Activated naive CD8-positive, alpha-beta T cell treated with anti-CD3 and anti-CD28 coated beads, Interleukin-2, amount 50 U/mL, for 24 hours (primary cell): ENCODE measurements around the gene CLCN7.

Source experiments
- ATAC-seq: fragments of 150-1000 bp; cut with Tn5 transposase; one replicate; pipeline ENCODE4 v1.10.0; 2021
- DNase-seq: peaks from one replicate; pipeline ENCODE4 v3.0.0; 2021
- H3K27ac Mint-ChIP-seq: one replicate; pipeline ENCODE4 v1.8.0; 2021; ENCODE audit warnings: mild to moderate bottlenecking, mixed read lengths
- H3K27me3 Mint-ChIP-seq: one replicate; pipeline ENCODE4 v1.8.0; 2021; ENCODE audit warnings: mixed read lengths
- H3K36me3 Mint-ChIP-seq: one replicate; pipeline ENCODE4 v1.8.0; 2021; ENCODE audit warnings: low read depth, mixed read lengths
- H3K4me1 Mint-ChIP-seq: one replicate; pipeline ENCODE4 v1.8.0; 2021; ENCODE audit warnings: mixed read lengths
- H3K4me3 Mint-ChIP-seq: one replicate; pipeline ENCODE4 v1.8.0; 2021; ENCODE audit warnings: mild to moderate bottlenecking, moderate library complexity, mixed read lengths
- H3K9me3 Mint-ChIP-seq: one replicate; pipeline ENCODE4 v1.8.0; 2021; ENCODE audit warnings: mixed read lengths

CLCN7 gene

DNA sequence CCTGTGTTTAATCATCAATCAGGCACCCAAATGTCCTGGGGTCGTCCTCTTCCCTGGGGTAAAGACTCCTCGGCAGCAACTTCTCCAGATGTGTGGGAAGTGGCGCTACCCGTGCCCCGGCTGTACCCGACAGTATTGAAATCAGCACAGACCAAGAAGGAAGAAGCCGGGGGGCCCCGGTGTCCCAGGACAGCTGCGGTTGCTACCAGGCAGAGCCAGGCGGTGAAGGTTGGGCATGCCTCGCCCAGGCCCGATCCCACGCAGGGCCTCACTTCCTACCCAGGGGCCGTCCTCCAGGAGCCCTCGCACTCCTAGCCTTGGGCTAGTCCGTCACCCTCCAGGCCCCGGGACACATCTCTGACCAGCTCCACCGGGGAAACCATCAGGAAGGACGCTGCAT is 21.5 kb downstream of the CLCN7 start:
- ATAC-seq (no peak), DNase-seq (no peak)
- no peaks in the 10 kb centered on the region for H3K9me3 Mint-ChIP-seq
- H3K27ac Mint-ChIP-seq: no peak overlapping the region
- H3K27me3 Mint-ChIP-seq: no peaks in the 10 kb centered on the region
- no peaks in the 10 kb centered on the region for H3K4me1 Mint-ChIP-seq
- H3K36me3 Mint-ChIP-seq: no peaks in the 10 kb centered on the region
- no peak overlapping the region for H3K4me3 Mint-ChIP-seq

- Mint-ChIP-seq H3K9me3 (no peaks in the 10 kb centered on the region), H3K36me3 (no peaks in the 10 kb centered on the region), H3K4me3 (no peak overlapping the region), H3K27me3 (no peaks in the 10 kb centered on the region), H3K27ac (no peak overlapping the region), H3K4me1 (no peaks in the 10 kb centered on the region)
- DNase-seq: no peak
- no peak for ATAC-seq
Measured at GRCh38 chr16:1452530-1452929, 22.3 kb downstream of the CLCN7 start.

DNA sequence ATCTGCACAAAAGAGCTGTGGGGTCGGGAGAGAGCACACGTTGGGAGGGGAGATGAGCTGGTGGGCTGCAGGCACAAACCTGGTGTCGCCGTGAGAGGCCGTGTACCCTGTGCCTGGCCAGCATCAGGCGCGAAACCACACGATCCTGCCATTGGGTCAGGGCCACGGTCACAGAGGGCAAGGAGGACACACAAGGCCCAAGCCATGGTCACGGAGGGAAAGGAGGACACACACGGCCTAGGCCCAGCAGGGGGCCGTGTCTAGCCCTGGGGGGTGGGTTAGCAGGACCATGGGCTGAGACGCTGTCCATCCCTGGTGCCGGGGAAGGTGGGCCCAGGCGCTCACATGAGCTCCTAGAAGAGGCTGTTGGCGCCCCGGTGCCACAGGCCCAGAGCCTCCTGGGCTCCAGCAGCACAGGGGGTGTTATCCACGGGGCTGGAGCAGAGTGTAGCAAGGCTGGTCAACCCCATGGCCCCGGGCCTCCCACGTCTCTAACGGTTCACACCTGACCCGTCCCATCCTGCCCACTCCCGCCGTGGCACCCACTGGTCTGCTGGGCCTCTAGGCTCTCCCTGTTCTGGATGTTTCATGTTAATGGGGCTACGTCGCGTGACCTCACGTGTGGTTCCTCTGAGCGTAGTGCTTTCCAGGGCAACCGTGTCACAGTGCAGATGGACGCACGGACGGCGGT is 23.0 kb downstream of the CLCN7 start:
- no peak overlapping the region for H3K4me3 Mint-ChIP-seq
- H3K36me3 Mint-ChIP-seq: no peaks in the 10 kb centered on the region
- H3K27ac Mint-ChIP-seq: no peak overlapping the region

DNA sequence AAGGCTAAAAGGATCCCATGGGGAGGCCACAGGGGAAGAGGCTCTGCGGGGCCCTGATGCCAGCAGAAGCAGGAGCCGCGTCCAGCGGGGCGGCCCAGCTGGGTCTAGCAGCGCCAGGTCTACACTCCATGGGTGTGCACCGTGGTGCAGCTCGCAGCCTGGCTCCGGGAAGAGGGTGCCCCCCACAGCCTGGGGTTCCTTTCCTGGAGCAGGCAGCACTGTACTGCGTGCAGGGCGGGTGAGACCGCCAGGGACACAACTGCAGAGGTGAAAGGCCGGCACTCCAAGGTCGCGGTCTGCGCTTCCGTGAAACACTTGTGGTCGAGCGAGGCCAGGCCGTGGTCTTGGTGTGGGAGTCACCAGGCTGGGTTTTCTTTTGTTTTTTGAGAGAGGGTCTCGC is 24.0 kb downstream of the CLCN7 start:
- Mint-ChIP-seq H3K27me3 (no peaks in the 10 kb centered on the region), H3K27ac (no peak overlapping the region), H3K4me1 (no peaks in the 10 kb centered on the region), H3K36me3 (peaks cover 2% of the 10 kb centered on the region), H3K4me3 (no peak overlapping the region), H3K9me3 (no peaks in the 10 kb centered on the region)
- no peak for DNase-seq
- no peak for ATAC-seq

More for the DNA sequence above, 23.0 kb downstream of the CLCN7 start:
- Mint-ChIP-seq H3K9me3 (no peaks in the 10 kb centered on the region), H3K27me3 (no peaks in the 10 kb centered on the region), H3K4me1 (no peaks in the 10 kb centered on the region)
- DNase-seq (no peak), ATAC-seq (no peak)

DNA sequence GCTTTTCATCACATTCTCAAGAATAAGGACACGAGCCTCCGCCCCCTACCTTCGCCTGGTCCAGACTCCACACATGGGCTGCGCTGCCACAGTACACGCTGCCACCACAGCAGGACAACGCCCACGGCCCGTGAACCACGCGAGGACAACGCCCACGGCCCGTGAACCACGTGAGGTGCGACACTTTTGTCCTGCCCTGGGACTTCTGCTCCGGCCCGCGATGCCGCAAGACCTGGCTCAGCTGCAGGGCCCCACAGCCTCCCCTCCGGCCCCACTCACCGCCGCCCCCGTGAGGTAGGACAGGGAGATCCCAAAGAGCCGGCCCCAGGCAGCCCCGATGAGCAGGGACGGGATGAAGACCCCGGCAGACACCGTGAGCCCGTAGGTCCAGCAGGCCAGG is 24.6 kb downstream of the CLCN7 start:
- DNase-seq (no peak), ATAC-seq (no peak)
- Mint-ChIP-seq H3K27me3 (no peaks in the 10 kb centered on the region), H3K36me3 (peaks cover 2% of the 10 kb centered on the region), H3K4me3 (no peak overlapping the region), H3K27ac (no peak overlapping the region), H3K9me3 (no peaks in the 10 kb centered on the region), H3K4me1 (no peaks in the 10 kb centered on the region)

DNA sequence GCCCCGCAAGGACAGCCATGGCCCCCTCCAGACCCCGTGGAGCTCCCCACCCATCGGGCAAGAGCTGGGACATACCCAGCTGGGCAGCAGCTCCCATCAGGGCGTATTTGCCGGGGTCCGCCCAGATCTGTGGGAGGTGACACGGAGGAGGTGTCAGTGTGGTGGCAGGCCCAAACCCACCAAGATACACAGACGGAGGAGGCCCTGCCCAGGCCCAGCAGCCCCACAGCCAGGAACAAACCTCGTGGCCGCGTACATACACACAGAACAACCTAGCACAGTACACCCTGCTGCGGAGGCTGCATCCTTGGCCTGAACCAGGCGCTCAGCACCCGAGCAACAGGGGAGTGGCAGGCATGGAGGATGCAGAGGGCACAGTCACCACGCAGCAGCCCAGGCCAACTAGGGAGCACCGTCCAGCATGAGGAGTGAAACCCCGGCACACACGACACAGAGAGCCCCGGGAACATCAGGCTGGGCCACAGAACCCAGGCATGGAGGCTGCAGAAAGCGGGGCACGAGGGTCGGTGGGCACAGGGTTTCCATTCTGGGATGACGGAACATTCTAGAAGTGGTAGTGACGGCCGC is 25.5 kb downstream of the CLCN7 start:
- Mint-ChIP-seq H3K36me3 (peaks cover 2% of the 10 kb centered on the region), H3K9me3 (no peaks in the 10 kb centered on the region), H3K4me1 (no peaks in the 10 kb centered on the region), H3K4me3 (no peak overlapping the region), H3K27me3 (no peaks in the 10 kb centered on the region), H3K27ac (no peak overlapping the region)
- DNase-seq (no peak), ATAC-seq (no peak)

DNA sequence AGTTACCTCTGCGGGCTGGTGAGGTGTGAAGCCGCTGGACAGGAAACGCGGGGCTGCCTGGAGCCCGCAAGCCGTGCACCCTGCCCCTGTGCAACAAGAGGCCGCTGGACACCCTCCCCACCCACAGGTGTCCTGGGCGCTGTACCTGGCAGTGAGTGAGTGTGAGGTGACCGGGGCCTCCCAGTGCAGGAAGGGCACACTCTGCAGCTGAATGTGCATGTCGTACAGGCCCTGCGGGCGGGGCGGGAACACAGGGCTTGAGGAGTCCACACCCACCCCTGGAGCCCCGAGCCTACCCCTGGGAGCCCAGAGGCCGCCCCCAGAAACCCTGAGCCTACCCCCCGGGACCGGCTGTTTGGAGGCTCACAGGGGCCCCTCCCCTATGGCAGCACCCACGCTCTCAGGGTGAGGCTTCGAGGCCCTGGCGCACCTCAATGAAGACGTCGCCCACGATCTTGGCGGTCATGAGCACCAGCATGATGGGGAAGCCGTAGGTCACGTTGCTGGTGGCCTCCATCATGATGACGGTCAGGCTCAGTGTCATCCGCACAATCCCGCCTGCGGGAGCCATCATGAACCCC is 26.2 kb downstream of the CLCN7 start:
- H3K27me3 Mint-ChIP-seq: no peaks in the 10 kb centered on the region
- no peaks in the 10 kb centered on the region for H3K4me1 Mint-ChIP-seq
- H3K36me3 Mint-ChIP-seq: peaks cover 2% of the 10 kb centered on the region
- DNase-seq (no peak), ATAC-seq (no peak)
- H3K4me3 Mint-ChIP-seq: no peak overlapping the region
- no peaks in the 10 kb centered on the region for H3K9me3 Mint-ChIP-seq
- no peak overlapping the region for H3K27ac Mint-ChIP-seq

- no peak for DNase-seq
- H3K27me3 Mint-ChIP-seq: no peaks in the 10 kb centered on the region
- no peaks in the 10 kb centered on the region for H3K4me1 Mint-ChIP-seq
- peaks cover 2% of the 10 kb centered on the region for H3K36me3 Mint-ChIP-seq
- no peaks in the 10 kb centered on the region for H3K9me3 Mint-ChIP-seq
- no peak for ATAC-seq
- H3K27ac Mint-ChIP-seq: no peak overlapping the region
- H3K4me3 Mint-ChIP-seq: no peak overlapping the region
Measured at GRCh38 chr16:1447965-1448364, 26.9 kb downstream of the CLCN7 start.

DNA sequence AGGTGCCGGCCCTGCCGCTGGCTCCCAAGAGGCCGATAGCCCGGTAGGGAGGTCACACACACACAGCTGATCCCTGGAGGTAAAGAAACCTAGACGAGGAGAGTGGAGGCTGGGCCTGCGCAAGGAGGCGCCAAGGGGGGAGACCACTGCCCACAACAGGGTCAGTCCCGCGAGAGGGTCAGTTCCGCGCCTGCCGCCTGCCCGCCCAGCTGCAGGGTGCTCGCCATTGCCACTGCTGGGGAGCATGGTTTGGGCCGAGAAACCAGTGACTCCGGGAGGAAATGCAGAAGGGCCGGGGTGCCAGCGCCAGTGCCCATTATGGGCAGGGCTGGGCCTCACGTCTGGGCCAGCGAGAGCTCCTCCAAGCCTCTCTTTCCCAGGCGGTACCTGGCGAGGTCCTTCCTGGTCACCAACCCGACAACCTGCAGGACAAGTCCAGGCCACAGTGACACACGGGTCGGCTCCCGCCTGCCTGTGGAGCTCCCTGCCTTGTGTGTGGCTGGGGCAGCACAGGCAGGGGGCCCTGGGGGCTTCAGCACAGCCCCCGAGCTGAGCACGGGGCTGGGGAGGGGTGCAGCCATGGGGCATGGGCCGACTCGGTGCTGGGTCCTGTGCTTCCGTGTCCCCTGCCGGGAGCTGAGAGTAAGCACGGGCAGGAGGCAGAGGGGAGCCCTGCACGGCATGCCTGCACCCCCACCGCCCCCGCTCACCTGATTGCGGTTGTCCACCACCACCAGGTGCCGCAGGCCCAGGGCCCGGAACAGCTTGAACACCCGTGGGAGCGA is 28.3 kb downstream of the CLCN7 start:
- Mint-ChIP-seq H3K27me3 (no peaks in the 10 kb centered on the region), H3K4me1 (no peaks in the 10 kb centered on the region), H3K36me3 (peaks cover 2% of the 10 kb centered on the region), H3K9me3 (no peaks in the 10 kb centered on the region), H3K27ac (no peak overlapping the region), H3K4me3 (no peak overlapping the region)
- DNase-seq (no peak), ATAC-seq (no peak)

DNA sequence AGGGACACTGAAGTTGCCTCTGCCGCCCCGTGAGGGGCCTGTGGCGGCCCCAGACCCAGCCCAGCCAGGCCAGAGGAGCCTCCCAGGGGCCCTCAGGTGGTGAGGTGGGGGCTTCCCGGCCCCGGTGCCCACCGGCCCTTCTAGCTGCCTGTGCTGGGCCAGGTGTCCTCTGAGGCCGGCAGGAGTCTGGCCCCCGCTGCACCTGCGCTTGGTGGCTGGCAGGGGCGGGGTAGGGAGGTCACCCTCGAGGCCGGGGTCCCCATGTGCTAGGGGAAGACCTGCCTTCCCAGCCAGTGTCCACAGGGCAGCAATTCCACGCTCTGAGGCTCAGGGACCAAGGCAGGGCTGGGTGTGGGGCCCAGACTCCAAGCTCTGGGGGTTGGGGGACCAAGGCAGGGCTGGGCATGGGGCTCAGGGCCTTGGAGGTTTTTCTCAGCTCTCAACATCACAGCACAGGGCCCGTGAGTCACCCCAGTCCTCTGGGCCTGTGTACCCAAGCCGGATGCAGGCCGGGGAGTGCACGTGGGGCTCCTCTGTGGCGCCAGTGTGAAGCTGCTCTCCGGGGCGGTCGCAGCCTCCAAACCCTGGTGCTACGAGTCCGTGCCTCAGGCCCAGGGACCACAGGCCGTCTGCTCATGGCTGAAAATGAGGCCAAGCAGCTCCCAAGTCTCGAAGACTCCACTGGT is 29.2 kb downstream of the CLCN7 start:
- ATAC-seq (no peak), DNase-seq (no peak)
- Mint-ChIP-seq H3K27me3 (no peaks in the 10 kb centered on the region), H3K27ac (no peak overlapping the region), H3K4me3 (no peak overlapping the region), H3K9me3 (no peaks in the 10 kb centered on the region), H3K4me1 (no peaks in the 10 kb centered on the region), H3K36me3 (peaks cover 2% of the 10 kb centered on the region)

GRCh38 chr16:1444730-1445517 is 29.9 kb downstream of the CLCN7 start:
- Mint-ChIP-seq H3K27me3 (no peaks in the 10 kb centered on the region), H3K4me1 (no peaks in the 10 kb centered on the region), H3K4me3 (no peak overlapping the region), H3K27ac (no peak overlapping the region), H3K36me3 (peaks cover 2% of the 10 kb centered on the region), H3K9me3 (no peaks in the 10 kb centered on the region)
- DNase-seq (no peak), ATAC-seq (no peak)

DNA sequence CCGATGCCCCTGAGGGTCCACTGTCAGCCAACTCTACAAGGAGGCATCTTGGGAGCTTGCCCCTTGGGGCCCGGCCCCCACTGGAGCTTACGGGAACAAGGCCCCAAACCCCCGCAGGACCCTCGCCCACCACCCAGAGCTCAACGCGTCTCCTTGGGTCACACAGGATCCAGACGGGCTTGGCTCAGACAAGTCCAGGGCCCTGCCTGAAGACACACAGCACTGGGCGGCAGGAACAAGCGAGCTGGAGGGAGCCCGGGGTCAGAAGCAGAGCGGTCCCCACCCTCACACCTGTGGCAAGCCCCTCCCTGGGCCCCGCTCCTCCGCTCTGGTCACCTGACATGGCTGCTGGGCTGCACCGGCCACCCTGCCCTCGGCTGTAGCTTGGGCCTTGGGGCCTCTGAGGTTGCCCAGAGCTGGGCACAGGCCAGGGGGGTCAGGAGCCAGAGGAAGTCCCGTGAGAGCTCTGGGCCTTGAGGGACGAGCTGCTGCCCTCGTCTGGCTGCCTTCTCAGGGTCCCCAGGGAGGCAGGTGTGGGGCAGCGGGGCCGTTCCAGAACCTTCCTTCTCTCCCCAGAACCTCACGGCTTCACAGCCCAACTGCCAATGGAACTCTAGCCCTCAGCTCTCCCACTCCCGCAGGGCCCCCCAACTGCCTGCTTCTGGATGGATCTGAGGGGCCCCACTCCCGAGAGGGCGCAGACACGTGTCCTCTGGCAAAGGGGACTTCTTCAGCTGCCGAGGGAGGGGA is 30.7 kb downstream of the CLCN7 start, which contains the start of gene CCDC154:
TSS of gene CCDC154 (minus strand) at position 577 of the 750 bp plus-strand sequence. CDS start at position 343, 234 bp downstream.
- DNase-seq (no peak), ATAC-seq (no peak)
- Mint-ChIP-seq H3K27me3 (no peaks in the 10 kb centered on the region), H3K36me3 (peaks cover 2% of the 10 kb centered on the region), H3K27ac (no peak within 1 kb of the TSS), H3K4me3 (no peak within 1 kb of the TSS), H3K4me1 (no peaks in the 10 kb centered on the region), H3K9me3 (no peaks in the 10 kb centered on the region)

DNA sequence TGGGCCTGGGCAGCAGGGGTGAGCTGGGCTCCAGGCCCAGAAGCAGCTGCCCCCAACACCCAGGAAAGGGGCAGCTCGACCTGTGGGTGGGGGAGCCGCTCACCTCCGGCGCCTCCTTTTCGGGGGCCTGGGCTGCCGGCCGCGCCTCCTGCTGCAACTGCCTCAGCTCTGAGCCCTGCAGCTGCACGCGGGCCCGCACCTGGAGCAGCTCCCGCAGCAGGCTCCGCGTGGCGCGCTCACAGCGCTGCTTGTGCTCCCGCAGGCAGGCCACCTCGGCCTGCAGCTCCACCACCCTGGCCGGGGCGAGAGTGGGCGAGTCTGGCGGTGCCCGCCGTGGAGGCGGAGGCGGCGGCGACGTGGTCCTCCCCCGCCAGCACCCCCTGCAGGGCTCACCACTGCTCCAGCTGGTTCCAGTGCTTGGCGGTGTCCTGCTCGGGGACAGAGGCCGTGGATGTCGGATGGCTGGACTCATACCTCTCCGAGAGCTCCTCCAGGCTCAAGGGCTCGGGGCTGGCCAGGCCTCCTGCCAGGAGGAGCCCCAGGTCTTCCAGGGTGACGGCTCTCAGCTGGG is 31.3 kb downstream of the CLCN7 start:
- no peaks in the 10 kb centered on the region for H3K4me1 Mint-ChIP-seq
- no peaks in the 10 kb centered on the region for H3K27me3 Mint-ChIP-seq
- H3K27ac Mint-ChIP-seq: no peak overlapping the region
- H3K9me3 Mint-ChIP-seq: no peaks in the 10 kb centered on the region
- ATAC-seq (peak; percentile 6), DNase-seq (no peak)
- H3K36me3 Mint-ChIP-seq: peaks cover 2% of the 10 kb centered on the region
- no peak overlapping the region for H3K4me3 Mint-ChIP-seq
